Stimulated activated CD4-positive, alpha-beta T cell treated with anti-CD3 and anti-CD28 coated beads, Interleukin-15, amount 100 ng/mL, for 24 hours (primary cell): Measurements from ENCODE around the gene TNS4.
"Not testable (repeated sequence)": the region's sequence is repeated elsewhere in the genome, so short reads cannot be mapped to it uniquely, and the experiment has no call there.

Source experiments
- DNase-seq: peaks from one replicate; pipeline ENCODE4 v3.0.0-alpha.2; 2020

Gene TNS4

GRCh38 chr17:40501499-40501911 is at the start of gene TNS4:
TNS4 (minus strand) TSS chr17:40501623; CDS start chr17:40496425, 5,198 bp downstream.
- no peak for DNase-seq

- no peak for DNase-seq
Observed at GRCh38 chr17:40550608-40551007, 49.2 kb upstream of the TNS4 start.

GRCh38 chr17:40548982-40549685 is 47.7 kb upstream of the TNS4 start:
- DNase-seq = no peak

GRCh38 chr17:40548491-40548981 is 47.1 kb upstream of the TNS4 start:
- no peak for DNase-seq

- no peak for DNase-seq
Observed at GRCh38 chr17:40547785-40548478, 46.5 kb upstream of the TNS4 start.

GRCh38 chr17:40547079-40547784 is 45.8 kb upstream of the TNS4 start:
- peak; percentile 60 for DNase-seq

- DNase-seq = not testable (repeated sequence)
Observed at GRCh38 chr17:40546497-40546896, 45.1 kb upstream of the TNS4 start.

- DNase-seq = no peak
Observed at GRCh38 chr17:40545660-40546059, 44.2 kb upstream of the TNS4 start.

- peak; percentile 74 for DNase-seq
Observed at GRCh38 chr17:40542558-40543411, 41.4 kb upstream of the TNS4 start.

- no peak for DNase-seq
Observed at GRCh38 chr17:40541873-40542557, 40.6 kb upstream of the TNS4 start.

- DNase-seq = peak; percentile 78
Observed at GRCh38 chr17:40541060-40541872, 39.8 kb upstream of the TNS4 start.

GRCh38 chr17:40540448-40540847 is 39.0 kb upstream of the TNS4 start:
- DNase-seq = peak; percentile 84

GRCh38 chr17:40539711-40540411 is 38.4 kb upstream of the TNS4 start:
- no peak for DNase-seq

- no peak for DNase-seq
Observed at GRCh38 chr17:40538936-40539705, 37.7 kb upstream of the TNS4 start.

GRCh38 chr17:40538019-40538935 is 36.9 kb upstream of the TNS4 start:
- DNase-seq = no peak

GRCh38 chr17:40536295-40537171 is 35.1 kb upstream of the TNS4 start:
- no peak for DNase-seq

GRCh38 chr17:40535924-40536294 is 34.5 kb upstream of the TNS4 start:
- no peak for DNase-seq

GRCh38 chr17:40535438-40535837 is 34.0 kb upstream of the TNS4 start:
- DNase-seq = no peak
